Prostate gland (tissue), 2 donors: ENCODE results near the gene TTC33.

Source experiments
- POLR2A ChIP-seq: fragments of 450-650 bp; IDR thresholded peaks from one replicate; pipeline ENCODE4 v1.6.1; 2016; ENCODE audit warnings: antibody characterized with exemption, mild to moderate bottlenecking
- TF ChIP-seq, protein P1 (sequence below), 4 experiments: fragments of 200-600 bp in 2 of 4; fragments of 450-650 bp in 2 of 4; sonication (generic) in 2 of 4; IDR thresholded peaks; 1 replicate in 3 of 4; 2 replicates in 1 of 4; pipeline ENCODE4 v1.5.1; 2016 to 2019; ENCODE audit warnings: antibody characterized with exemption in 4 of 4, mild to moderate bottlenecking in 2 of 4, moderate library complexity in 2 of 4

DNA sequence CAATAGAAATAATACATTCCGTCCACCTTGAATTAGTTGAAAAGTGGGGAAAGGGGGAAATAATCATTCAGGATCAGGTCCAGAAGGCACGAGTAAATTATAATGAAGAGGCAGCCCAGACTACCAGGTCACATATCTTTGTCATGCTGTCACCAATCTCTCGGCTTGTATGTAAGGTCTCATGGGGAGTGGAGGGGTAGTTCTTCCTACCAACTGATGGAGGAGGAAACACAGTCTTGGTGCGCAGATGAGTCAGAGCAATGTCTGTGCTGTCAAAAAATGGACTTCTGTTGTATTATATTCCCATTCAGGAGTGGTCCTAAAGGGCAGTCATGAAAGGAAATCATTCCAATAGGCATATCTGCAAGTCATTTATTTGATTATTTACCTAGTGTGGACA, 240.3 kb downstream of the TTC33 start:
- no peak for TF ChIP-seq POLR2A
- TF ChIP-seq, protein P1, sequence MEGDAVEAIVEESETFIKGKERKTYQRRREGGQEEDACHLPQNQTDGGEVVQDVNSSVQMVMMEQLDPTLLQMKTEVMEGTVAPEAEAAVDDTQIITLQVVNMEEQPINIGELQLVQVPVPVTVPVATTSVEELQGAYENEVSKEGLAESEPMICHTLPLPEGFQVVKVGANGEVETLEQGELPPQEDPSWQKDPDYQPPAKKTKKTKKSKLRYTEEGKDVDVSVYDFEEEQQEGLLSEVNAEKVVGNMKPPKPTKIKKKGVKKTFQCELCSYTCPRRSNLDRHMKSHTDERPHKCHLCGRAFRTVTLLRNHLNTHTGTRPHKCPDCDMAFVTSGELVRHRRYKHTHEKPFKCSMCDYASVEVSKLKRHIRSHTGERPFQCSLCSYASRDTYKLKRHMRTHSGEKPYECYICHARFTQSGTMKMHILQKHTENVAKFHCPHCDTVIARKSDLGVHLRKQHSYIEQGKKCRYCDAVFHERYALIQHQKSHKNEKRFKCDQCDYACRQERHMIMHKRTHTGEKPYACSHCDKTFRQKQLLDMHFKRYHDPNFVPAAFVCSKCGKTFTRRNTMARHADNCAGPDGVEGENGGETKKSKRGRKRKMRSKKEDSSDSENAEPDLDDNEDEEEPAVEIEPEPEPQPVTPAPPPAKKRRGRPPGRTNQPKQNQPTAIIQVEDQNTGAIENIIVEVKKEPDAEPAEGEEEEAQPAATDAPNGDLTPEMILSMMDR (IDR thresholded peaks at IDR 0.05), result no peak
